Cardiac muscle cell (in vitro differentiated cells and primary cell): ENCODE data around the gene PADI3. TPM values are rescaled to one million over a fixed set of nuclear protein-coding genes. Genes with fewer than 3 reads are reported as not detected.

Experiments used
- DNase-seq, 2 donors: peaks; one replicate each; pipeline versions ENCODE4 v3.0.0 to v3.0.0-alpha.2; 2010 to 2017; ENCODE audit warnings: low read depth in 1 of 2, low spot score in 1 of 2
- H3K27ac ChIP-seq: fragments of 200-600 bp; sonication (generic); 2 replicates; pipeline ENCODE4 v1.5.1; 2016
- H3K27me3 ChIP-seq: fragments of 200-600 bp; sonication (generic); 2 replicates; pipeline ENCODE4 v1.6.0; 2016; ENCODE audit warnings: control low read depth
- H3K36me3 ChIP-seq: fragments of 200-600 bp; sonication (generic); 2 replicates; pipeline ENCODE4 v1.5.1; 2016; ENCODE audit warnings: control low read depth
- H3K4me1 ChIP-seq: fragments of 200-600 bp; sonication (generic); 2 replicates; pipeline ENCODE4 v1.8.1; 2017; ENCODE audit warnings: low read depth, mild to moderate bottlenecking, mixed run types
- H3K4me3 ChIP-seq: fragments of 200-600 bp; sonication (generic); 2 replicates; pipeline ENCODE4 v1.5.1; 2016; ENCODE audit warnings: mild to moderate bottlenecking
- H3K9me3 ChIP-seq: fragments of 200-600 bp; sonication (generic); 2 replicates; pipeline ENCODE4 v1.5.1; 2017; ENCODE audit warnings: low read depth, mild to moderate bottlenecking, control low read depth
- polyA plus RNA-seq: library from polyadenylated mRNA; unstranded; fragments of >200 nt; fragmentation: Nextera tagmentation; extraction: Ambion mirVana; gene quantifications from 2 replicates; pipeline ENCODE4 v1.2.1, GENCODE V29; 2016
- total RNA-seq: library from RNA; depleted of rRNA; stranded (reverse); fragments of >200 nt; gene quantifications from 2 replicates; pipeline ENCODE4 v1.2.3, GENCODE V29; 2016
- TF ChIP-seq, protein P1 (sequence below): IDR thresholded peaks from 2 replicates; pipeline ENCODE4 v1.5.1; 2012; ENCODE audit warnings: low read depth, mild to moderate bottlenecking, low read length

The PADI3 gene
- total and polyA plus RNA-seq, 2 experiments from 2014 or later, result 0.24 TPM; not detected in 1

DNA sequence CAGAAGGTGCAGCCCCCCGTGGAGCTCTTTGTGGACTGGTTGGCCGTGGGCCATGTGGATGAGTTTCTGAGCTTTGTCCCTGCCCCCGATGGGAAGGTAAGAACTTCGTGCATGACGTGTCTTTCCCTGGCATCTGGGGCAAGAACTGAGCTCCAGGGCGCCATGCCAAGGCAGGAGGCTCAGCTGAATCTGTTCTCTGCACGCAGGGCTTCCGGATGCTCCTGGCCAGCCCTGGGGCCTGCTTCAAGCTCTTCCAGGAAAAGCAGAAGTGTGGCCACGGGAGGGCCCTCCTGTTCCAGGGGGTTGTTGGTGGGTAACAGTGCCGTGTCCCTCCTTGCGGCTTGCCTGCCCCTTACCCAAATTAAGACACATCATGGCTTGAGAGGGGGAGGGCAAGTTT, 27.7 kb downstream of the PADI3 start:
- TF ChIP-seq, protein P1, sequence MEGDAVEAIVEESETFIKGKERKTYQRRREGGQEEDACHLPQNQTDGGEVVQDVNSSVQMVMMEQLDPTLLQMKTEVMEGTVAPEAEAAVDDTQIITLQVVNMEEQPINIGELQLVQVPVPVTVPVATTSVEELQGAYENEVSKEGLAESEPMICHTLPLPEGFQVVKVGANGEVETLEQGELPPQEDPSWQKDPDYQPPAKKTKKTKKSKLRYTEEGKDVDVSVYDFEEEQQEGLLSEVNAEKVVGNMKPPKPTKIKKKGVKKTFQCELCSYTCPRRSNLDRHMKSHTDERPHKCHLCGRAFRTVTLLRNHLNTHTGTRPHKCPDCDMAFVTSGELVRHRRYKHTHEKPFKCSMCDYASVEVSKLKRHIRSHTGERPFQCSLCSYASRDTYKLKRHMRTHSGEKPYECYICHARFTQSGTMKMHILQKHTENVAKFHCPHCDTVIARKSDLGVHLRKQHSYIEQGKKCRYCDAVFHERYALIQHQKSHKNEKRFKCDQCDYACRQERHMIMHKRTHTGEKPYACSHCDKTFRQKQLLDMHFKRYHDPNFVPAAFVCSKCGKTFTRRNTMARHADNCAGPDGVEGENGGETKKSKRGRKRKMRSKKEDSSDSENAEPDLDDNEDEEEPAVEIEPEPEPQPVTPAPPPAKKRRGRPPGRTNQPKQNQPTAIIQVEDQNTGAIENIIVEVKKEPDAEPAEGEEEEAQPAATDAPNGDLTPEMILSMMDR, result no peak
- peak in 1 of 2 donors; percentile 53 for DNase-seq
- Histone ChIP-seq H3K4me3 (no peak overlapping the region), H3K27me3 (no peaks in the 10 kb centered on the region), H3K4me1 (no peaks in the 10 kb centered on the region), H3K27ac (no peak overlapping the region), H3K36me3 (no peaks in the 10 kb centered on the region), H3K9me3 (no peaks in the 10 kb centered on the region)

- DNase-seq, result no peak
- no peaks in the 10 kb centered on the region for H3K36me3 ChIP-seq
- no peaks in the 10 kb centered on the region for H3K9me3 ChIP-seq
- no peaks in the 10 kb centered on the region for H3K27me3 ChIP-seq
- no peak overlapping the region for H3K4me3 ChIP-seq
- no peak overlapping the region for H3K27ac ChIP-seq
- no peaks in the 10 kb centered on the region for H3K4me1 ChIP-seq
- TF ChIP-seq, protein P1, result no peak
These were observed 28.7 kb downstream of the PADI3 start for GRCh38 chr1:17277511-17278159.

- Histone ChIP-seq H3K27ac (no peak overlapping the region), H3K27me3 (peaks cover 3% of the 10 kb centered on the region), H3K9me3 (no peaks in the 10 kb centered on the region), H3K36me3 (no peaks in the 10 kb centered on the region), H3K4me3 (no peak overlapping the region), H3K4me1 (no peaks in the 10 kb centered on the region)
- no peak for DNase-seq
- TF ChIP-seq, protein P1, result no peak
These were observed 30.3 kb downstream of the PADI3 start for GRCh38 chr1:17278996-17279830.

- Histone ChIP-seq H3K27me3 (peaks cover 3% of the 10 kb centered on the region), H3K4me3 (no peak overlapping the region), H3K9me3 (no peaks in the 10 kb centered on the region), H3K27ac (no peak overlapping the region), H3K4me1 (no peaks in the 10 kb centered on the region), H3K36me3 (no peaks in the 10 kb centered on the region)
- TF ChIP-seq, protein P1, result no peak
- no peak for DNase-seq
These were observed 31.5 kb downstream of the PADI3 start for GRCh38 chr1:17280436-17280835.

DNA sequence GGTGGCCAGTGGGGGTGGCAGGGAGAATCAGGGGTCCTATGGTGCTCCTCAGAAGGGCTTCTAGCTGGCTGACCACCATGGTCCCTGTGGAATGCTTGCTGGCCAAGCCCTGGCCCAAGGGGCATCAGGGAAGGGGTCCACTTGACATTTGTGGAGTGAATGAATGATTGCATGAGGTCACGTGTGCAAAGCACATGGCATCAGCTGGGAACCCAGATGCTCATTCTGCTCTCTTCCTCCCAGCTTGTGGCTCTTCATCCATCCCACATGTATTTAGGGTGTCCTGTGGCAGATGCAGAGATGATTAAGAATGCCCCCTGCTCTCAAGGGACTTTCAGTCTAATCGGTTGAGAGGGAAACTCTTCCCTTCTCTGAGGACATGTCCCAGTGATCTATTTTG, 32.0 kb downstream of the PADI3 start:
- Histone ChIP-seq H3K4me1 (no peaks in the 10 kb centered on the region), H3K9me3 (no peaks in the 10 kb centered on the region), H3K27me3 (peaks cover 3% of the 10 kb centered on the region), H3K36me3 (no peaks in the 10 kb centered on the region), H3K4me3 (no peak overlapping the region), H3K27ac (no peak overlapping the region)
- no peak for DNase-seq
- TF ChIP-seq, protein P1, result no peak
